ENCODE data around the gene CHST11.

CHST11 gene

GRCh38 chr12:104510145-104510872, 53.6 kb downstream of the CHST11 start:
- DNase-seq (ENCODE audit: low spot score): no peak
- in situ Hi-C loops (cut with MboI; ENCODE audit: low sequenced_read_pairs, unreplicated experiment): no loop called here
- no peak for TF ChIP-seq CTCF (IDR thresholded peaks at IDR 0.05; ENCODE audit: borderline replicate concordance, control extremely low read depth, extremely low read depth, insufficient read depth, missing control alignments)

GRCh38 chr12:104510873-104511440, 54.2 kb downstream of the CHST11 start:
- in situ Hi-C loops (cut with MboI; ENCODE audit: low sequenced_read_pairs, unreplicated experiment): no loop called here
- no peak for TF ChIP-seq CTCF (IDR thresholded peaks at IDR 0.05; ENCODE audit: borderline replicate concordance, control extremely low read depth, extremely low read depth, insufficient read depth, missing control alignments)
- DNase-seq (ENCODE audit: low spot score): no peak

DNA sequence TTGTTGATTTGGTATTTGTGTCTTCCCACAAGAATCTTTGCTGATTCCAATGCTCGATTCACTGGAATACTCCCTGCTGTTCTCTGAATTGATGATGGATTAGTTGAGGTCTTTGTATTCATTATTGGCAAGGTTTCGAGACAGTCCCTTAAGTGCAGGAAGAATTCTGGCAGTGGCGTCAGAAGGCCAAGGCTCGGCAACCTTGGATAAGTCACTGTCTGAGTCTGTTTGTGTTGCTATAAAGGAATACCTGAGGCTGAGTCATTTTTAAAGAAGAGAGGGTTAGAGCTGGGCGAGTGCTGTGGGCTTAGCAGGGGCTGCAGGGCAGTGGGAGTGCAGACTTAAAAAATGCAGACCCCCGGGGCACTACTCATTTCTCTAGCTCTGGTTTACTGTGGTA, 56.9 kb downstream of the CHST11 start:
- no peak for TF ChIP-seq CTCF (IDR thresholded peaks at IDR 0.05; ENCODE audit: borderline replicate concordance, control extremely low read depth, extremely low read depth, insufficient read depth, missing control alignments)
- in situ Hi-C loops (cut with MboI; ENCODE audit: low sequenced_read_pairs, unreplicated experiment): no loop called here
- no peak for DNase-seq (ENCODE audit: low spot score)

DNA sequence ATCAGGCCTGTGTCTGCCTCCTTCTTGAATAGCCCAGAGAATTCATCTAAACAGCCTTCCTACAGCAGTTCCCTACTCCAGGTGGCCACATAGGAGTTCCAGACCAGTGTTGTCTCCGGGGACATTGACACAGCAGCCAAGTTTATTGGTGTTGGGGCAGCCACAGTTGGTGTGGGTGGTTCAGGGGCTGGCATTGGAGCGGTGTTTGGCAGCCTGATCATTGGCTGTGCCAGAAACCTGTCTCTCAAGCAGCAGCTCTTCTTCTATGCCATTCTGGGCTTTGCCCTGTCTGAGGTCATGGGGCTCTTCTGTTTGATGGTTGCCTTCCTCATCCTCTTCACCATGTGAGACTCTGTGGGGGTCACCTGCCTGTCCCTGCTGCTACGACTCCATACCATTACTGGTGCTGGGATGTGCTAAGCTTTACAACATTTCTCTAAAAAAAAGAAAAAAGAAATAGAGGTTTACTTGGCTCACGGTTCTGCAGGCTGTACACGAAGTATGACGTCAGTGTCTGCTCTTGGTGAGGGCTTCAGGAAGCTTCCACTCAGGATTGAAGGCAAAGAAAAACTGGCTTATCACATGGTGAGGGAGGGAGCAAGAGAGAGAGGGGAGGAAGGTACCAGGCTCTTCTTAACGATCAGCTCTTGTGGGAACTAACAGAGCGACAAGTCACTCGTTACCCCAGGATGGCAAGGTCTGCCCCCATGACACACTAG, 57.5 kb downstream of the CHST11 start:
- DNase-seq (ENCODE audit: low spot score): no peak
- TF ChIP-seq CTCF (IDR thresholded peaks at IDR 0.05; ENCODE audit: borderline replicate concordance, control extremely low read depth, extremely low read depth, insufficient read depth, missing control alignments): no peak
- in situ Hi-C loops (cut with MboI; ENCODE audit: low sequenced_read_pairs, unreplicated experiment): no loop called here

DNA sequence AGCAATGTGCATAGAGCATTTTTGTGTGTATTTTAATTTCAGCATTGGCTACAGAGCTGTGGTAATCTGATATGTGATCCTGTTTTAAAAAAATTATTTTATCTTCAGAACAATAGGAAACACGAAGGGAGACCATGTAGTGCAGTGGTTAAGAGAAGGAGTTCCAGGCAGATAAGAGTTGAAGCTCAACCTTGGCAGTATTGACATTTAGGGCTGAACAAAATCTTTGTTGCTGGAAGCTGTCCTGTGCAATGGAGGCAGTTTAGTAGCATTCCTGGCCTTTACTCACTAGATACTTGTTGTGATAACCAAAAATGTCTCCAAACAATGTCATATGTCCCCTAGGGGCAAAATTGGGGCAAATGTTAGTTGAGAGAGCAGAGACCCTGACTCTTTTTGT, 59.2 kb downstream of the CHST11 start:
- in situ Hi-C loops (cut with MboI; ENCODE audit: low sequenced_read_pairs, unreplicated experiment): no loop called here
- no peak for TF ChIP-seq CTCF (IDR thresholded peaks at IDR 0.05; ENCODE audit: borderline replicate concordance, control extremely low read depth, extremely low read depth, insufficient read depth, missing control alignments)
- DNase-seq (ENCODE audit: low spot score): no peak

DNA sequence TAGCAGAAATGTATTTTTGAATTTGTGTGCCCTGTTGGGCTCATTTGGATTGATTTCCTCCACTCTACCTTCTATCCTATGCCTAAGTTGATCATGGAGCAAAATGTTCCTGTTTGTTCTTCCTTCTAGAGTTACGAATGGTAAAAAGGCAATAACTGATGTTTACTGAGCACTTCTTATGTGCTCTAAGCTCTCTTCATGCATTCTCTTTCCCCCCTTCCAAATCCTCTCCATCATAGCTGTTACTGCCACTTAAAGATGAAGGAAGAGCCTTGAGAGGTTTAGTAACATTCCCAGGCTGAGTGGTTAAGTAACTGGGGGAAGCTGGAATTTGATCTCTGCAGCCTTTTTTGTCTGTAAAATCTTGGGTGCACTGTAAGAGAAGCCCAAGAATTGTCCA, 60.1 kb downstream of the CHST11 start:
- TF ChIP-seq CTCF (IDR thresholded peaks at IDR 0.05; ENCODE audit: borderline replicate concordance, control extremely low read depth, extremely low read depth, insufficient read depth, missing control alignments): no peak
- DNase-seq (ENCODE audit: low spot score): no peak
- in situ Hi-C loops (cut with MboI; ENCODE audit: low sequenced_read_pairs, unreplicated experiment): no loop called here
